ENCODE results near the gene KLF16.

- TF ChIP-seq GATA2 (IDR thresholded peaks at IDR 0.05; ENCODE audit: low read depth, low read length) = no peak
- TF ChIP-seq GATA3 (IDR thresholded peaks at IDR 0.05; ENCODE audit: low read depth, low read length) = no peak
Measured at GRCh38 chr19:1849132-1849474, 14.3 kb downstream of the KLF16 start.
